ENCODE data around the gene USO1.
"Not testable (repeated sequence)": the region's sequence is repeated elsewhere in the genome, so short reads cannot be mapped to it uniquely, and the experiment has no call there.

The USO1 gene

GRCh38 chr4:75800972-75801371 lies 76.6 kb downstream of the USO1 start:
- Histone ChIP-seq H3K4me3 (ENCODE audit: low read depth in 1 of 2, low read length in 2 of 2) (no peak overlapping the region), H3K27ac (ENCODE audit: low read depth, low read length) (no peak overlapping the region), H3K4me1 (ENCODE audit: control insufficient read depth in 1 of 2, insufficient read depth in 2 of 2, low read length in 2 of 2) (no peaks in the 10 kb centered on the region), H3K9me3 (ENCODE audit: control insufficient read depth in 1 of 2, low read length in 2 of 2) (no peaks in the 10 kb centered on the region), H3K36me3 (ENCODE audit: control insufficient read depth in 1 of 2, insufficient read depth in 2 of 2, low read length in 2 of 2) (peaks cover 17 to 39% of the 10 kb centered on the region in 2 donors), H3K27me3 (ENCODE audit: control insufficient read depth in 1 of 2, insufficient read depth in 2 of 2, low read length in 2 of 2) (no peaks in the 10 kb centered on the region), H3K9ac (ENCODE audit: low read depth in 1 of 2, low read length in 2 of 2) (no peak overlapping the region)

GRCh38 chr4:75806035-75806434 lies 81.7 kb downstream of the USO1 start:
- H3K36me3 ChIP-seq (ENCODE audit: control insufficient read depth in 1 of 2, insufficient read depth in 2 of 2, low read length in 2 of 2) = peaks cover 31 to 56% of the 10 kb centered on the region in 2 donors
- H3K4me3 ChIP-seq (ENCODE audit: low read depth in 1 of 2, low read length in 2 of 2); H3K27me3 ChIP-seq (ENCODE audit: control insufficient read depth in 1 of 2, insufficient read depth in 2 of 2, low read length in 2 of 2); H3K4me1 ChIP-seq (ENCODE audit: control insufficient read depth in 1 of 2, insufficient read depth in 2 of 2, low read length in 2 of 2); H3K27ac ChIP-seq (ENCODE audit: low read depth, low read length); H3K9ac ChIP-seq (ENCODE audit: low read depth in 1 of 2, low read length in 2 of 2); H3K9me3 ChIP-seq (ENCODE audit: control insufficient read depth in 1 of 2, low read length in 2 of 2): not testable (repeated sequence)

GRCh38 chr4:75817901-75818300 lies 93.5 kb downstream of the USO1 start:
- no peak overlapping the region for H3K4me3 ChIP-seq (ENCODE audit: low read depth in 1 of 2, low read length in 2 of 2)
- H3K27me3 ChIP-seq (ENCODE audit: control insufficient read depth in 1 of 2, insufficient read depth in 2 of 2, low read length in 2 of 2) = no peaks in the 10 kb centered on the region
- peaks cover 20 to 24% of the 10 kb centered on the region in 2 donors for H3K36me3 ChIP-seq (ENCODE audit: control insufficient read depth in 1 of 2, insufficient read depth in 2 of 2, low read length in 2 of 2)
- no peaks in the 10 kb centered on the region for H3K4me1 ChIP-seq (ENCODE audit: control insufficient read depth in 1 of 2, insufficient read depth in 2 of 2, low read length in 2 of 2)
- no peak overlapping the region for H3K9ac ChIP-seq (ENCODE audit: low read depth in 1 of 2, low read length in 2 of 2)
- no peaks in the 10 kb centered on the region for H3K9me3 ChIP-seq (ENCODE audit: control insufficient read depth in 1 of 2, low read length in 2 of 2)
- no peak overlapping the region for H3K27ac ChIP-seq (ENCODE audit: low read depth, low read length)

- no peaks in the 10 kb centered on the region for H3K27me3 ChIP-seq (ENCODE audit: control insufficient read depth in 1 of 2, insufficient read depth in 2 of 2, low read length in 2 of 2)
- H3K9ac ChIP-seq (ENCODE audit: low read depth in 1 of 2, low read length in 2 of 2) = no peak overlapping the region
- no peaks in the 10 kb centered on the region for H3K4me1 ChIP-seq (ENCODE audit: control insufficient read depth in 1 of 2, insufficient read depth in 2 of 2, low read length in 2 of 2)
- no peak overlapping the region for H3K27ac ChIP-seq (ENCODE audit: low read depth, low read length)
- peaks cover 15% of the 10 kb centered on the region in 2 donors for H3K36me3 ChIP-seq (ENCODE audit: control insufficient read depth in 1 of 2, insufficient read depth in 2 of 2, low read length in 2 of 2)
- H3K9me3 ChIP-seq (ENCODE audit: control insufficient read depth in 1 of 2, low read length in 2 of 2) = no peaks in the 10 kb centered on the region
- H3K4me3 ChIP-seq (ENCODE audit: low read depth in 1 of 2, low read length in 2 of 2) = no peak overlapping the region
Observed at GRCh38 chr4:75819121-75819520, 94.7 kb downstream of the USO1 start.

GRCh38 chr4:75820197-75820596 lies 95.8 kb downstream of the USO1 start:
- Histone ChIP-seq H3K4me3 (ENCODE audit: low read depth in 1 of 2, low read length in 2 of 2) (no peak overlapping the region), H3K27ac (ENCODE audit: low read depth, low read length) (no peak overlapping the region), H3K9ac (ENCODE audit: low read depth in 1 of 2, low read length in 2 of 2) (no peak overlapping the region), H3K27me3 (ENCODE audit: control insufficient read depth in 1 of 2, insufficient read depth in 2 of 2, low read length in 2 of 2) (no peaks in the 10 kb centered on the region), H3K9me3 (ENCODE audit: control insufficient read depth in 1 of 2, low read length in 2 of 2) (no peaks in the 10 kb centered on the region), H3K36me3 (ENCODE audit: control insufficient read depth in 1 of 2, insufficient read depth in 2 of 2, low read length in 2 of 2) (peaks cover 4 to 5% of the 10 kb centered on the region in 2 donors), H3K4me1 (ENCODE audit: control insufficient read depth in 1 of 2, insufficient read depth in 2 of 2, low read length in 2 of 2) (no peaks in the 10 kb centered on the region)

DNA sequence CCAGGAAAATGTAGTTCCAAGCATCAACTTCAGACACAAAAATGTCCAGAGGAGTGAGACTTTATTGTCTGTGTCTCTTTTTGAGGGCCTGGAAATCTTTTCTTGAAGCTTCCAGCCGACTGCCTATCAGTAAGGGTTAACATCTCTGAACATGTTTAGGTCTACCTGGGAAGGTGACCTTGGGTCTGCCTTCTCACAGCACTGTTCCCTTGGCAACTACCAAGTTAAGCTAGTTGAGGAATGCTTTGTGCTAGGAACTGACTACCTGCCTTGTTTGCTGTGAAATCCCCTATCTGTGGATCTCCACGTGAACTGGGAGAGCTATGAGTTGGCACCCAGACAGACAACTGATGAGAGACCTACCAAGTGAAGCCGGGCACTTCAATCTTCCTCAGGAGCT lies 96.3 kb downstream of the USO1 start:
- Histone ChIP-seq H3K4me3 (ENCODE audit: low read depth in 1 of 2, low read length in 2 of 2) (no peak overlapping the region), H3K36me3 (ENCODE audit: control insufficient read depth in 1 of 2, insufficient read depth in 2 of 2, low read length in 2 of 2) (no peaks in the 10 kb centered on the region), H3K4me1 (ENCODE audit: control insufficient read depth in 1 of 2, insufficient read depth in 2 of 2, low read length in 2 of 2) (no peaks in the 10 kb centered on the region), H3K9me3 (ENCODE audit: control insufficient read depth in 1 of 2, low read length in 2 of 2) (no peaks in the 10 kb centered on the region), H3K27me3 (ENCODE audit: control insufficient read depth in 1 of 2, insufficient read depth in 2 of 2, low read length in 2 of 2) (no peaks in the 10 kb centered on the region), H3K9ac (ENCODE audit: low read depth in 1 of 2, low read length in 2 of 2) (no peak overlapping the region), H3K27ac (ENCODE audit: low read depth, low read length) (no peak overlapping the region)

DNA sequence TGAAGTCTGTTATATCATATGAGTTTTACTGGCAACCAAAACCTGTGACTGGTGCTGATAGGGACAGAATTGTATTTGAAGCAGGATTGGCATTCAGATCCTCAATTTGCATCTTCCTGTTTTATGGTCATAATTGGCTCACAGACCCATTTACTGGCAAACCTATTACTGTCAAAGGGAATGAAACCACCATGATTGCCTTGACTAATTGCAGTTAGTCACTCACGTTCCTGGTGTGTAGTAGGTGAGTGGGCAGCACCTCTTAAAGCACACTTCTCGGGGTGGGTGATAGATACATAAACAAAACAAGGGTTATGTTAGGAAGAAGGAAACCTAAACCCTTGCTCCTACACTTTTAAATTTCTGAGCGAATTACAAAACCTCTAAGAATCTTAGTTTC lies 96.8 kb downstream of the USO1 start:
- Histone ChIP-seq H3K4me1 (ENCODE audit: control insufficient read depth in 1 of 2, insufficient read depth in 2 of 2, low read length in 2 of 2) (no peaks in the 10 kb centered on the region), H3K36me3 (ENCODE audit: control insufficient read depth in 1 of 2, insufficient read depth in 2 of 2, low read length in 2 of 2) (no peaks in the 10 kb centered on the region), H3K27ac (ENCODE audit: low read depth, low read length) (no peak overlapping the region), H3K27me3 (ENCODE audit: control insufficient read depth in 1 of 2, insufficient read depth in 2 of 2, low read length in 2 of 2) (no peaks in the 10 kb centered on the region), H3K4me3 (ENCODE audit: low read depth in 1 of 2, low read length in 2 of 2) (no peak overlapping the region), H3K9me3 (ENCODE audit: control insufficient read depth in 1 of 2, low read length in 2 of 2) (no peaks in the 10 kb centered on the region), H3K9ac (ENCODE audit: low read depth in 1 of 2, low read length in 2 of 2) (no peak overlapping the region)

GRCh38 chr4:75821966-75822365 lies 97.6 kb downstream of the USO1 start:
- Histone ChIP-seq H3K9me3 (ENCODE audit: control insufficient read depth in 1 of 2, low read length in 2 of 2) (no peaks in the 10 kb centered on the region), H3K27me3 (ENCODE audit: control insufficient read depth in 1 of 2, insufficient read depth in 2 of 2, low read length in 2 of 2) (no peaks in the 10 kb centered on the region), H3K4me1 (ENCODE audit: control insufficient read depth in 1 of 2, insufficient read depth in 2 of 2, low read length in 2 of 2) (no peaks in the 10 kb centered on the region), H3K4me3 (ENCODE audit: low read depth in 1 of 2, low read length in 2 of 2) (no peak overlapping the region), H3K36me3 (ENCODE audit: control insufficient read depth in 1 of 2, insufficient read depth in 2 of 2, low read length in 2 of 2) (no peaks in the 10 kb centered on the region), H3K27ac (ENCODE audit: low read depth, low read length) (no peak overlapping the region), H3K9ac (ENCODE audit: low read depth in 1 of 2, low read length in 2 of 2) (no peak overlapping the region)

GRCh38 chr4:75822416-75822815 lies 98.0 kb downstream of the USO1 start:
- H3K36me3 ChIP-seq (ENCODE audit: control insufficient read depth in 1 of 2, insufficient read depth in 2 of 2, low read length in 2 of 2) = no peaks in the 10 kb centered on the region
- H3K27me3 ChIP-seq (ENCODE audit: control insufficient read depth in 1 of 2, insufficient read depth in 2 of 2, low read length in 2 of 2) = no peaks in the 10 kb centered on the region
- no peak overlapping the region for H3K27ac ChIP-seq (ENCODE audit: low read depth, low read length)
- H3K4me3 ChIP-seq (ENCODE audit: low read depth in 1 of 2, low read length in 2 of 2) = no peak overlapping the region
- no peaks in the 10 kb centered on the region for H3K4me1 ChIP-seq (ENCODE audit: control insufficient read depth in 1 of 2, insufficient read depth in 2 of 2, low read length in 2 of 2)
- no peaks in the 10 kb centered on the region for H3K9me3 ChIP-seq (ENCODE audit: control insufficient read depth in 1 of 2, low read length in 2 of 2)
- H3K9ac ChIP-seq (ENCODE audit: low read depth in 1 of 2, low read length in 2 of 2) = no peak overlapping the region

DNA sequence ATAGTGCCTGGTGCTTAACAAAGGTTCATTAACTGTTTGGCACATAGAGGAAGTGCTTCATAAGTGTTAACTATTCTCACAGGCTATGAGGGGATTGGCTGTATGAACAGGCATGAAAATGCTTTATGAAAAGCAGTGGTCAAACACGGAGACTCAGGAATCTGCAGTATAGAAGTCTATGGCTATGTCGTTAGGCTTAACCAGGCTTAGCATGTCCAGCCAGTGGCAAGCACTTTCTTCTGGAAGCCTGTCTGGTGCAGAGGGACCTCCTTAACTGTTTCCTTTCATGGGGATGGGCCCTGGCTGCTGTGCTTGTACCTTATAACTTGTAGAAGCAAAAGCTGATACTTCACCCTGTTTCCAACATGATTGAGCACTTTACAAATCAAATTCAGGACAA lies 99.4 kb downstream of the USO1 start:
- Histone ChIP-seq H3K36me3 (ENCODE audit: control insufficient read depth in 1 of 2, insufficient read depth in 2 of 2, low read length in 2 of 2) (no peaks in the 10 kb centered on the region), H3K4me1 (ENCODE audit: control insufficient read depth in 1 of 2, insufficient read depth in 2 of 2, low read length in 2 of 2) (no peaks in the 10 kb centered on the region), H3K27me3 (ENCODE audit: control insufficient read depth in 1 of 2, insufficient read depth in 2 of 2, low read length in 2 of 2) (no peaks in the 10 kb centered on the region), H3K27ac (ENCODE audit: low read depth, low read length) (no peak overlapping the region), H3K4me3 (ENCODE audit: low read depth in 1 of 2, low read length in 2 of 2) (no peak overlapping the region), H3K9me3 (ENCODE audit: control insufficient read depth in 1 of 2, low read length in 2 of 2) (no peaks in the 10 kb centered on the region), H3K9ac (ENCODE audit: low read depth in 1 of 2, low read length in 2 of 2) (no peak overlapping the region)

GRCh38 chr4:75830906-75831305 lies 106.5 kb downstream of the USO1 start:
- Histone ChIP-seq H3K36me3 (ENCODE audit: control insufficient read depth in 1 of 2, insufficient read depth in 2 of 2, low read length in 2 of 2) (no peaks in the 10 kb centered on the region), H3K27ac (ENCODE audit: low read depth, low read length) (no peak overlapping the region), H3K9me3 (ENCODE audit: control insufficient read depth in 1 of 2, low read length in 2 of 2) (no peaks in the 10 kb centered on the region), H3K4me3 (ENCODE audit: low read depth in 1 of 2, low read length in 2 of 2) (no peak overlapping the region), H3K4me1 (ENCODE audit: control insufficient read depth in 1 of 2, insufficient read depth in 2 of 2, low read length in 2 of 2) (no peaks in the 10 kb centered on the region), H3K27me3 (ENCODE audit: control insufficient read depth in 1 of 2, insufficient read depth in 2 of 2, low read length in 2 of 2) (no peaks in the 10 kb centered on the region), H3K9ac (ENCODE audit: low read depth in 1 of 2, low read length in 2 of 2) (no peak overlapping the region)

Measured in duodenal mucosa (tissue), 2 donors.